IMR-90 (cell line): ENCODE results near the gene HAVCR2. TPM values are rescaled to one million over a fixed set of nuclear protein-coding genes. Genes with fewer than 3 reads are reported as not detected.

ENCODE experiments used
- ATAC-seq: fragments of 200-7000 bp; cut with Tn5 transposase; 2 replicates; pipeline ENCODE4 v1.9.1; 2020; ENCODE audit warnings: low read depth, mild to moderate bottlenecking, moderate library complexity
- BruUV-seq: library from RNA; stranded (reverse); fragments of 400-500 nt; replicated peaks from 2 replicates; lab custom pipeline; 2021; lab: Mats Ljungman, UMichigan
- CTCF ChIA-PET: fragments of 300-600 bp; formaldehyde crosslinking; extraction: SDS; loops from one replicate; lab custom pipeline; 2021; ENCODE audit warnings: antibody characterized with exemption; lab: Yijun Ruan, JAX
- POLR2A ChIA-PET: fragments of 300-600 bp; sonication (Branson Sonifier 250); formaldehyde crosslinking; loops from one replicate; lab custom pipeline; 2022; ENCODE audit warnings: antibody characterized with exemption; ENCODE audit not compliant: unreplicated experiment; lab: Charles Lee
- DNase-seq: peaks from one replicate; pipeline ENCODE4 v3.0.0; 2013
- H2AFZ ChIP-seq: replicated peaks from 2 replicates; pipeline ENCODE3; 2013; ENCODE audit warnings: low read length, mild to moderate bottlenecking; ENCODE audit not compliant: poor library complexity
- H2AK5ac ChIP-seq: 2 replicates; pipeline ENCODE4 v1.6.1; 2013; ENCODE audit warnings: low read depth, low read length, inconsistent platforms
- H2AK9ac ChIP-seq: replicated peaks from 2 replicates; pipeline ENCODE3; 2013; ENCODE audit warnings: mild to moderate bottlenecking, low read depth, low read length, moderate library complexity; ENCODE audit not compliant: poor library complexity
- H2BK120ac ChIP-seq: 2 replicates; pipeline ENCODE4 v1.6.1; 2013; ENCODE audit warnings: low read depth, low read length, inconsistent platforms
- H2BK15ac ChIP-seq: 3 replicates; pipeline ENCODE4 v1.6.1; 2013; ENCODE audit warnings: low read depth, low read length, inconsistent platforms
- H2BK20ac ChIP-seq: 2 replicates; pipeline ENCODE4 v1.6.1; 2013; ENCODE audit warnings: low read depth, mild to moderate bottlenecking, inconsistent platforms, low read length, moderate library complexity
- H2BK5ac ChIP-seq: 2 replicates; pipeline ENCODE4 v1.6.1; 2013; ENCODE audit warnings: mild to moderate bottlenecking, low read depth, low read length, inconsistent platforms; ENCODE audit not compliant: poor library complexity, severe bottlenecking
- H3K14ac ChIP-seq: replicated peaks from 2 replicates; pipeline ENCODE4 v1.6.1; 2013; ENCODE audit warnings: low read depth, low read length, inconsistent platforms
- H3K18ac ChIP-seq: 2 replicates; pipeline ENCODE4 v1.6.1; 2013; ENCODE audit warnings: low read depth, low read length, control low read depth
- H3K23ac ChIP-seq: 2 replicates; pipeline ENCODE4 v1.6.1; 2013; ENCODE audit warnings: low read depth, low read length, inconsistent platforms
- H3K27ac ChIP-seq: 2 replicates; pipeline ENCODE4 v1.5.1; 2013; ENCODE audit warnings: mild to moderate bottlenecking, control low read depth, low read length; ENCODE audit not compliant: insufficient read depth
- H3K27me3 ChIP-seq: 2 replicates; pipeline ENCODE4 v1.6.1; 2013; ENCODE audit warnings: low read length; ENCODE audit not compliant: control insufficient read depth, insufficient read depth
- H3K36me3 ChIP-seq: 2 replicates; pipeline ENCODE4 v1.6.1; 2013; ENCODE audit warnings: low read length, mixed read lengths; ENCODE audit not compliant: control insufficient read depth, insufficient read depth
- H3K4ac ChIP-seq: 2 replicates; pipeline ENCODE4 v1.6.1; 2013; ENCODE audit warnings: low read depth, low read length, inconsistent platforms
- H3K4me1 ChIP-seq: 2 replicates; pipeline ENCODE4 v1.6.1; 2013; ENCODE audit warnings: low read length, mixed read lengths; ENCODE audit not compliant: control insufficient read depth, insufficient read depth
- H3K4me2 ChIP-seq: 2 replicates; pipeline ENCODE4 v1.6.1; 2013; ENCODE audit warnings: low read depth, mild to moderate bottlenecking, control low read depth, low read length, moderate library complexity
- H3K4me3 ChIP-seq: 2 replicates; pipeline ENCODE4 v1.5.1; 2013; ENCODE audit warnings: low read depth, mild to moderate bottlenecking, control low read depth, low read length, moderate library complexity; ENCODE audit not compliant: insufficient read depth
- H3K56ac ChIP-seq: 2 replicates; pipeline ENCODE4 v1.6.1; 2013; ENCODE audit warnings: low read length, inconsistent platforms; ENCODE audit not compliant: insufficient read depth; ENCODE audit errors: extremely low read depth
- H3K79me1 ChIP-seq, 2 experiments: 2 replicates each; pipeline ENCODE4 v1.6.1; 2013; ENCODE audit warnings: low read length in 2 of 2, inconsistent platforms in 1 of 2, low read depth in 1 of 2
- H3K9ac ChIP-seq: 2 replicates; pipeline ENCODE4 v1.6.1; 2013; ENCODE audit warnings: low read depth, low read length, control low read depth
- H3K9me1 ChIP-seq: 2 replicates; pipeline ENCODE4 v1.6.1; 2013; ENCODE audit warnings: low read length, inconsistent platforms; ENCODE audit not compliant: insufficient read depth
- H3K9me3 ChIP-seq: 2 replicates; pipeline ENCODE4 v1.6.1; 2013; ENCODE audit warnings: low read length; ENCODE audit not compliant: control insufficient read depth, insufficient read depth
- H4K20me1 ChIP-seq: 2 replicates; pipeline ENCODE4 v1.6.1; 2013; ENCODE audit warnings: low read length, inconsistent platforms; ENCODE audit not compliant: insufficient read depth
- H4K5ac ChIP-seq: 2 replicates; pipeline ENCODE4 v1.6.1; 2013; ENCODE audit warnings: mild to moderate bottlenecking, low read depth, low read length, control low read depth
- H4K8ac ChIP-seq, 2 experiments: 2 replicates each; pipeline ENCODE4 v1.6.1; 2013; ENCODE audit warnings: low read depth in 2 of 2, low read length in 2 of 2, control low read depth in 1 of 2, inconsistent platforms in 1 of 2
- H4K91ac ChIP-seq: 2 replicates; pipeline ENCODE4 v1.6.1; 2013; ENCODE audit warnings: low read depth, low read length, inconsistent platforms; ENCODE audit not compliant: insufficient read depth
- BHLHE40 ChIP-seq: fragments of 150-350 bp; IDR thresholded peaks from 2 replicates; pipeline ENCODE4 v1.6.1; 2016; ENCODE audit warnings: mild to moderate bottlenecking, low read depth, low read length
- CEBPB ChIP-seq: IDR thresholded peaks from 2 replicates; pipeline ENCODE4 v1.6.1; 2012; ENCODE audit warnings: low read depth, low read length, improper control_type of control experiment
- CHD1 ChIP-seq: IDR thresholded peaks from 2 replicates; pipeline ENCODE4 v1.6.1; 2012; ENCODE audit warnings: low read depth, low read length, improper control_type of control experiment
- CTCF ChIP-seq: conservative IDR thresholded peaks from 2 replicates; pipeline ENCODE4 v1.5.1; 2012; ENCODE audit warnings: mild to moderate bottlenecking, low read depth, low read length, improper control_type of control experiment
- ELK1 ChIP-seq: fragments of 150-350 bp; IDR thresholded peaks from 2 replicates; pipeline ENCODE4 v1.6.1; 2016; ENCODE audit warnings: low read depth, mild to moderate bottlenecking, low read length, moderate library complexity, borderline replicate concordance
- FOS ChIP-seq: fragments of 150-350 bp; IDR thresholded peaks from 2 replicates; pipeline ENCODE4 v1.6.1; 2016; ENCODE audit warnings: low read depth, low read length
- MAFK ChIP-seq: IDR thresholded peaks from 2 replicates; pipeline ENCODE4 v1.6.1; 2012; ENCODE audit warnings: low read depth, low read length, improper control_type of control experiment
- MAZ ChIP-seq: IDR thresholded peaks from 2 replicates; pipeline ENCODE4 v1.6.1; 2012; ENCODE audit warnings: low read depth, mild to moderate bottlenecking, low read length, improper control_type of control experiment, moderate library complexity, borderline replicate concordance
- MXI1 ChIP-seq: IDR thresholded peaks from 2 replicates; pipeline ENCODE4 v1.6.1; 2012; ENCODE audit warnings: low read depth, mild to moderate bottlenecking, low read length, moderate library complexity, borderline replicate concordance
- NFE2L2 ChIP-seq: fragments of 150-350 bp; IDR thresholded peaks from 2 replicates; pipeline ENCODE4 v1.6.1; 2016; ENCODE audit warnings: low read depth, mild to moderate bottlenecking, low read length
- POLR2A ChIP-seq: IDR thresholded peaks from 2 replicates; pipeline ENCODE4 v1.6.1; 2012; ENCODE audit warnings: mild to moderate bottlenecking, low read depth, low read length
- RAD21 ChIP-seq: IDR thresholded peaks from 2 replicates; pipeline ENCODE4 v1.6.1; 2012; ENCODE audit warnings: low read length, improper control_type of control experiment
- RCOR1 ChIP-seq: IDR thresholded peaks from 2 replicates; pipeline ENCODE4 v1.6.1; 2012; ENCODE audit warnings: mild to moderate bottlenecking, low read length, improper control_type of control experiment; ENCODE audit not compliant: insufficient replicate concordance
- RFX5 ChIP-seq: IDR thresholded peaks from 2 replicates; pipeline ENCODE4 v1.8.0; 2012; ENCODE audit warnings: low read depth, mild to moderate bottlenecking, low read length, moderate library complexity
- SMC3 ChIP-seq: fragments of 150-350 bp; IDR thresholded peaks from 2 replicates; pipeline ENCODE4 v1.6.1; 2016; ENCODE audit warnings: low read depth, mild to moderate bottlenecking, antibody characterized with exemption, low read length, moderate library complexity
- WGBS, 2 experiments: methylation state at CpG; one replicate each; pipeline versions ENCODE4 v1.1.5 to v1.1.7; 2013; ENCODE audit warnings: missing lambda C conversion rate in 2 of 2; ENCODE audit not compliant: insufficient read length in 1 of 2; ENCODE audit errors: extremely low coverage in 2 of 2; 5-methylcytosine and 5-hydroxymethylcytosine counted together
- dilution Hi-C: fragments of 300-500 bp; cut with HindIII; formaldehyde crosslinking; loops from one replicate; pipeline ENCODE4 v1.14.3; 2018; ENCODE audit warnings: low sequenced_read_pairs; ENCODE audit not compliant: unreplicated experiment
- in situ Hi-C: fragments of 300-500 bp; cut with MboI; formaldehyde crosslinking; loops from 3 replicates; pipeline ENCODE4 v1.14.3; 2019; ENCODE audit warnings: low sequenced_read_pairs, inconsistent platforms, mixed read lengths
- intact Hi-C: fragments of 100-400 bp; cut with micrococcal nuclease; formaldehyde crosslinking; loops from 2 replicates; pipeline ENCODE4 v1.10.0; 2022
- polyA plus RNA-seq, 3 experiments: library from polyadenylated mRNA; depleted of rRNA; stranded (reverse); fragments of >200 nt; gene quantifications; 2 replicates each; pipeline ENCODE4 v1.2.3, GENCODE V29; 2012; ENCODE audit warnings: low replicate concordance in 1 of 3
- total RNA-seq: library from RNA; depleted of rRNA; stranded (reverse); fragments of >200 nt; gene quantifications from 2 replicates; pipeline ENCODE4 v1.2.3, GENCODE V29; 2012
- TF ChIP-seq, protein P1 (sequence below): fragments of 150-350 bp; IDR thresholded peaks from 2 replicates; pipeline ENCODE4 v1.6.1; 2017; ENCODE audit warnings: mild to moderate bottlenecking, antibody characterized with exemption, low read length, low read depth

Gene HAVCR2
- total and polyA plus RNA-seq, 2 of the 4 experiments (the other 2 are of a cell fraction) = under 0.01 to 0.07 TPM

- Histone ChIP-seq H3K4ac (no peak overlapping the region), H4K5ac (no peak overlapping the region), H4K8ac (no peak overlapping the region), H2AFZ (no peak overlapping the region), H3K4me1 (no peaks in the 10 kb centered on the region), H2AK9ac (no peak overlapping the region), H3K27me3 (no peaks in the 10 kb centered on the region; the same call in 1 of the 2 replicates), H3K18ac (no peak overlapping the region), H4K20me1 (no peaks in the 10 kb centered on the region), H2AK5ac (no peak overlapping the region), H3K27ac (no peak overlapping the region), H2BK15ac (no peak overlapping the region), H3K79me1 (no peaks in the 10 kb centered on the region), H3K9me1 (no peaks in the 10 kb centered on the region), H4K91ac (no peak overlapping the region), H2BK120ac (no peak overlapping the region), H3K4me3 (no peak overlapping the region), H3K23ac (no peak overlapping the region), H3K14ac (no peak overlapping the region), H3K9ac (no peak overlapping the region), H3K56ac (no peak overlapping the region), H3K4me2 (no peak overlapping the region), H3K36me3 (no peaks in the 10 kb centered on the region), H2BK20ac (no peak overlapping the region), H2BK5ac (no peak overlapping the region), H3K9me3 (no peaks in the 10 kb centered on the region)
- ATAC-seq = no peak
- intact Hi-C loops (loop anchor here (2.0 kb wide), 1 partner anchor 324 kb away; no protein-coding TSS in a partner anchor), dilution Hi-C loops (no loop called here), in situ Hi-C loops (no loop called here)
- no TSS peak for BruUV-seq
- no CpG with 5 or more reads among the region's 3 CpGs for WGBS, 2 experiments
- CTCF ChIA-PET = no interaction called here
- DNase-seq = no peak
- POLR2A ChIA-PET = no interaction called here
- no peak for TF ChIP-seq CEBPB
- TF ChIP-seq RFX5 = no peak
- no peak for TF ChIP-seq RAD21
- no peak for TF ChIP-seq MAZ
- TF ChIP-seq MAFK = no peak
- no peak for TF ChIP-seq ELK1
- TF ChIP-seq CTCF = no peak
- no peak for TF ChIP-seq CHD1
- TF ChIP-seq FOS = no peak
- TF ChIP-seq BHLHE40 = no peak
- no peak for TF ChIP-seq POLR2A
- no peak for TF ChIP-seq RCOR1
- no peak for TF ChIP-seq NFE2L2
- TF ChIP-seq MXI1 = no peak
- no peak for TF ChIP-seq SMC3
- TF ChIP-seq, protein P1, sequence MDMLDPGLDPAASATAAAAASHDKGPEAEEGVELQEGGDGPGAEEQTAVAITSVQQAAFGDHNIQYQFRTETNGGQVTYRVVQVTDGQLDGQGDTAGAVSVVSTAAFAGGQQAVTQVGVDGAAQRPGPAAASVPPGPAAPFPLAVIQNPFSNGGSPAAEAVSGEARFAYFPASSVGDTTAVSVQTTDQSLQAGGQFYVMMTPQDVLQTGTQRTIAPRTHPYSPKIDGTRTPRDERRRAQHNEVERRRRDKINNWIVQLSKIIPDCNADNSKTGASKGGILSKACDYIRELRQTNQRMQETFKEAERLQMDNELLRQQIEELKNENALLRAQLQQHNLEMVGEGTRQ = no peak
Measured at GRCh38 chr5:157150995-157151394, 42.2 kb upstream of the HAVCR2 start.
